ENCODE measurements around the gene NHSL1. TPM values are rescaled to one million over a fixed set of nuclear protein-coding genes. Genes with fewer than 3 reads are reported as not detected.
"Not testable (repeated sequence)": the region's sequence is repeated elsewhere in the genome, so short reads cannot be mapped to it uniquely, and the experiment has no call there.

The NHSL1 gene
- total RNA-seq, 1 donor from 2014 or later = 33.5 TPM

- Mint-ChIP-seq H3K9me3 (ENCODE audit: unreplicated experiment) (no peaks in the 10 kb centered on the region), H3K4me3 (ENCODE audit: unreplicated experiment) (no peak overlapping the region), H3K36me3 (ENCODE audit: low read depth, unreplicated experiment) (peaks cover 7% of the 10 kb centered on the region), H3K27ac (ENCODE audit: unreplicated experiment) (no peak overlapping the region), H3K27me3 (ENCODE audit: low read depth, unreplicated experiment) (no peaks in the 10 kb centered on the region), H3K4me1 (ENCODE audit: low read depth, unreplicated experiment) (no peaks in the 10 kb centered on the region)
- H3K9ac ChIP-seq (ENCODE audit: low read length) = no peak overlapping the region
- H3K4me2 ChIP-seq (ENCODE audit: low read length) = no peak overlapping the region
- H3K9me3 ChIP-seq (ENCODE audit: insufficient read depth, low read depth, low read length) = no peaks in the 10 kb centered on the region
- no peak overlapping the region for H2AFZ ChIP-seq (ENCODE audit: low read depth, low read length)
- no peak for DNase-seq (ENCODE audit: low read depth)
- H3K27ac ChIP-seq (ENCODE audit: low read depth, low read length) = no peak overlapping the region
- no peaks in the 10 kb centered on the region for H3K36me3 ChIP-seq (ENCODE audit: insufficient read depth, low read length)
- H4K20me1 ChIP-seq (ENCODE audit: insufficient read depth, low read length) = peaks cover 14% of the 10 kb centered on the region
- no peaks in the 10 kb centered on the region for H3K79me2 ChIP-seq (ENCODE audit: insufficient read depth, low read length)
- no peak for FAIRE-seq
- no peaks in the 10 kb centered on the region for H3K27me3 ChIP-seq (ENCODE audit: insufficient read depth, low read length)
- no peak for TF ChIP-seq EZH2 (IDR thresholded peaks at IDR 0.05; ENCODE audit: insufficient read depth, low read length)
- TF ChIP-seq CTCF (IDR thresholded peaks at IDR 0.05; ENCODE audit: insufficient read depth, low read depth, low read length) = no peak
- no peak overlapping the region for H3K4me3 ChIP-seq (ENCODE audit: insufficient read depth, low read depth, low read length)
- H3K4me1 ChIP-seq (ENCODE audit: insufficient read depth, low read length) = no peaks in the 10 kb centered on the region
Observed at GRCh38 chr6:138427701-138428100, 71.6 kb downstream of the NHSL1 start.

GRCh38 chr6:138426500-138427123 is 72.7 kb downstream of the NHSL1 start:
- no peak overlapping the region for H3K9ac ChIP-seq (ENCODE audit: low read length)

GRCh38 chr6:138425256-138425655 is 74.0 kb downstream of the NHSL1 start:
- not testable (repeated sequence) for H3K27me3 ChIP-seq (ENCODE audit: insufficient read depth, low read length); H3K4me3 Mint-ChIP-seq (ENCODE audit: unreplicated experiment); H3K36me3 Mint-ChIP-seq (ENCODE audit: low read depth, unreplicated experiment); H3K79me2 ChIP-seq (ENCODE audit: insufficient read depth, low read length); H3K4me2 ChIP-seq (ENCODE audit: low read length); H2AFZ ChIP-seq (ENCODE audit: low read depth, low read length); H3K27ac Mint-ChIP-seq (ENCODE audit: unreplicated experiment); H3K4me3 ChIP-seq (ENCODE audit: insufficient read depth, low read depth, low read length); FAIRE-seq; H3K27me3 Mint-ChIP-seq (ENCODE audit: low read depth, unreplicated experiment); DNase-seq (ENCODE audit: low read depth); H3K4me1 ChIP-seq (ENCODE audit: insufficient read depth, low read length); H3K36me3 ChIP-seq (ENCODE audit: insufficient read depth, low read length); H3K9ac ChIP-seq (ENCODE audit: low read length); H3K27ac ChIP-seq (ENCODE audit: low read depth, low read length); H3K4me1 Mint-ChIP-seq (ENCODE audit: low read depth, unreplicated experiment); H3K9me3 Mint-ChIP-seq (ENCODE audit: unreplicated experiment); H3K9me3 ChIP-seq (ENCODE audit: insufficient read depth, low read depth, low read length)
- peaks cover 14% of the 10 kb centered on the region for H4K20me1 ChIP-seq (ENCODE audit: insufficient read depth, low read length)

More at GRCh38 chr6:138426500-138427123, 72.7 kb downstream of the NHSL1 start:
- H3K36me3 ChIP-seq (ENCODE audit: insufficient read depth, low read length) = no peaks in the 10 kb centered on the region
- FAIRE-seq = no peak
- Mint-ChIP-seq H3K4me1 (ENCODE audit: low read depth, unreplicated experiment) (no peaks in the 10 kb centered on the region), H3K4me3 (ENCODE audit: unreplicated experiment) (no peak overlapping the region), H3K27ac (ENCODE audit: unreplicated experiment) (no peak overlapping the region), H3K9me3 (ENCODE audit: unreplicated experiment) (no peaks in the 10 kb centered on the region), H3K36me3 (ENCODE audit: low read depth, unreplicated experiment) (peaks cover 6% of the 10 kb centered on the region), H3K27me3 (ENCODE audit: low read depth, unreplicated experiment) (no peaks in the 10 kb centered on the region)
- no peak for DNase-seq (ENCODE audit: low read depth)
- H3K27ac ChIP-seq (ENCODE audit: low read depth, low read length) = no peak overlapping the region
- H3K4me1 ChIP-seq (ENCODE audit: insufficient read depth, low read length) = no peaks in the 10 kb centered on the region
- H3K4me2 ChIP-seq (ENCODE audit: low read length) = no peak overlapping the region
- H3K79me2 ChIP-seq (ENCODE audit: insufficient read depth, low read length) = no peaks in the 10 kb centered on the region
- TF ChIP-seq CTCF (IDR thresholded peaks at IDR 0.05; ENCODE audit: insufficient read depth, low read depth, low read length) = no peak
- no peak for TF ChIP-seq EZH2 (IDR thresholded peaks at IDR 0.05; ENCODE audit: insufficient read depth, low read length)
- peaks cover 14% of the 10 kb centered on the region for H4K20me1 ChIP-seq (ENCODE audit: insufficient read depth, low read length)
- H3K27me3 ChIP-seq (ENCODE audit: insufficient read depth, low read length) = no peaks in the 10 kb centered on the region
- H3K4me3 ChIP-seq (ENCODE audit: insufficient read depth, low read depth, low read length) = no peak overlapping the region
- no peak overlapping the region for H2AFZ ChIP-seq (ENCODE audit: low read depth, low read length)
- no peaks in the 10 kb centered on the region for H3K9me3 ChIP-seq (ENCODE audit: insufficient read depth, low read depth, low read length)

Data from astrocyte (in vitro differentiated cells and primary cell).